ENCODE results near the gene PTER.

GRCh38 chr10:16470747-16471146 is 33.9 kb downstream of the PTER start:
- TF ChIP-seq EZH2phosphoT487 (IDR thresholded peaks at IDR 0.05) (no peak), CTCF (IDR thresholded peaks at IDR 0.05) (no peak)

All from neural progenitor cell (in vitro differentiated cells).